Esophagus squamous epithelium (tissue), 4 donors: ENCODE measurements around the gene FGD4.
"Not testable (repeated sequence)": the region's sequence is repeated elsewhere in the genome, so short reads cannot be mapped to it uniquely, and the experiment has no call there.

ENCODE experiments used
- POLR2A ChIP-seq, 4 donors: fragments of 450-650 bp; IDR thresholded peaks; one replicate each; pipeline ENCODE4 v1.6.1; 2017; ENCODE audit warnings: antibody characterized with exemption in 4 of 4, mild to moderate bottlenecking in 4 of 4, moderate library complexity in 3 of 4
- TF ChIP-seq, protein P1 (sequence below), 6 experiments: fragments of 450-650 bp in 4 of 6; fragments of 200-600 bp in 2 of 6; sonication (generic) in 2 of 6; IDR thresholded peaks; one replicate each; pipeline ENCODE4 v1.5.1; 2016 to 2019; ENCODE audit warnings: antibody characterized with exemption in 6 of 6, mild to moderate bottlenecking in 4 of 6, moderate library complexity in 4 of 6

DNA sequence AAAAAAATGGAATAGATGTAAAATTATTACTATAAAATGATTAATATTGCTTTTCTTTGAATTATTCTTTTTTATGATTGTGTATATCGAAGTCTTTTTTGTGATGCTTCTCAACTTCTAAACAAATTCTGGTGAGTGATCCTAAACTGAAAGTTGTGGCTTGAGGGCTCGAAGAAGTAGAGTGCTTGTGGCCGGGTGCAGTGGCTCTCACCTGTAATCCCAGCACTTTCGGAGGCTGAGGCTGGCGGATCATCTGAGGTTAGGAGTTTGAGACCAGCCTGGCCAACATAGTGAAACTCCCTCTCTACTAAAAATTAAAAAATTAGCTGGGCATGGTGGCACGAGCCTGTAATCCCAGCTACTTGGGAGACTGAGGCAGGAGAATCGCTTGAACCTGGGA lies 112.6 kb downstream of the FGD4 start:
- TF ChIP-seq, protein P1, sequence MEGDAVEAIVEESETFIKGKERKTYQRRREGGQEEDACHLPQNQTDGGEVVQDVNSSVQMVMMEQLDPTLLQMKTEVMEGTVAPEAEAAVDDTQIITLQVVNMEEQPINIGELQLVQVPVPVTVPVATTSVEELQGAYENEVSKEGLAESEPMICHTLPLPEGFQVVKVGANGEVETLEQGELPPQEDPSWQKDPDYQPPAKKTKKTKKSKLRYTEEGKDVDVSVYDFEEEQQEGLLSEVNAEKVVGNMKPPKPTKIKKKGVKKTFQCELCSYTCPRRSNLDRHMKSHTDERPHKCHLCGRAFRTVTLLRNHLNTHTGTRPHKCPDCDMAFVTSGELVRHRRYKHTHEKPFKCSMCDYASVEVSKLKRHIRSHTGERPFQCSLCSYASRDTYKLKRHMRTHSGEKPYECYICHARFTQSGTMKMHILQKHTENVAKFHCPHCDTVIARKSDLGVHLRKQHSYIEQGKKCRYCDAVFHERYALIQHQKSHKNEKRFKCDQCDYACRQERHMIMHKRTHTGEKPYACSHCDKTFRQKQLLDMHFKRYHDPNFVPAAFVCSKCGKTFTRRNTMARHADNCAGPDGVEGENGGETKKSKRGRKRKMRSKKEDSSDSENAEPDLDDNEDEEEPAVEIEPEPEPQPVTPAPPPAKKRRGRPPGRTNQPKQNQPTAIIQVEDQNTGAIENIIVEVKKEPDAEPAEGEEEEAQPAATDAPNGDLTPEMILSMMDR (IDR thresholded peaks at IDR 0.05): not testable (repeated sequence)
- not testable (repeated sequence) for TF ChIP-seq POLR2A (IDR thresholded peaks at IDR 0.05)
